IPS-18a (cell line): ENCODE measurements around the gene SLC26A2.

Experiments used
- H3K27ac ChIP-seq: one replicate; pipeline ENCODE4 v1.5.1; 2013; ENCODE audit warnings: low read length
- H3K27me3 ChIP-seq: one replicate; pipeline ENCODE4 v1.6.1; 2013; ENCODE audit warnings: mild to moderate bottlenecking, low read length; ENCODE audit not compliant: control insufficient read depth, insufficient read depth
- H3K36me3 ChIP-seq: one replicate; pipeline ENCODE4 v1.6.1; 2013; ENCODE audit warnings: low read depth, low read length; ENCODE audit not compliant: control insufficient read depth
- H3K4me1 ChIP-seq: one replicate; pipeline ENCODE4 v1.6.1; 2013; ENCODE audit warnings: low read depth, low read length; ENCODE audit not compliant: control insufficient read depth
- H3K4me3 ChIP-seq: one replicate; pipeline ENCODE4 v1.5.1; 2013; ENCODE audit warnings: low read length
- H3K9ac ChIP-seq: one replicate; pipeline ENCODE4 v1.6.1; 2013; ENCODE audit warnings: mild to moderate bottlenecking, low read length, moderate library complexity
- H3K9me3 ChIP-seq: one replicate; pipeline ENCODE4 v1.6.1; 2013; ENCODE audit warnings: low read depth, low read length; ENCODE audit not compliant: control insufficient read depth

Gene SLC26A2

DNA sequence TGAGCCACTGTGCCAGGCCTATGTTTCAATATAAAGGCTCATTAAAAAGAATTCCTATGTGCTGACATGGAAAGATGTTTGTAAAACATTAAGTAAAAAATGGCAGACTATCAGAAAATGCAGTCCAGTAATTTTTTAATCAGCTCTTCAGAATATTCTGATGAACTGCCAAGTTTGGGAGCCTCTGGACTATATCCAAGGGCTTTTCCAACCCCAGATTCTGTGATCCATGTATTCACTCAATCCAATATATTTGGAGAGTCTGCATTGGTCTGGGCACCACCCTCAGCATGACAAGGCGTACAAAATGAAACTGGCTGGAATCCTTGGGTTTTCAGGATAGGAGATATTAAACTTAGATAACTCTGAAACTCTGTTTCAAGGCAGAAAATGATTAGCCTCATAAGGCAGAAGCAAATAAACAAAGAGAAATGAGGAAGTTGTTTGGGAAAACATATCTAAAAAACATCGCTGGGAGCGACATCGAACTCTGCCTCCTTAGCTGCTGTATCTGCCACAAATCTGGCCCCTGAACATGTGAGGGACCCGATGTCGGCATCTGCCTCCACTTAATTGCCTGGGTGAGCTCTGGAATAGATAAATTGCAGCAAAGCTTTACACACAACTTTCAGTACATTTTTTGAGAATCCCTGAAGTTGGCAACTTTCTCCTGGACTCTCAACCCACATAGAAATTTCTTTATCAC is 30.4 kb upstream of the SLC26A2 start:
- H3K27ac ChIP-seq: no peak overlapping the region
- no peaks in the 10 kb centered on the region for H3K36me3 ChIP-seq
- H3K4me1 ChIP-seq: peaks cover 5% of the 10 kb centered on the region
- H3K9ac ChIP-seq: no peak overlapping the region
- no peaks in the 10 kb centered on the region for H3K9me3 ChIP-seq
- no peak overlapping the region for H3K4me3 ChIP-seq
- H3K27me3 ChIP-seq: peaks cover 13% of the 10 kb centered on the region

GRCh38 chr5:149930749-149931574 is 29.6 kb upstream of the SLC26A2 start:
- Histone ChIP-seq H3K9me3 (no peaks in the 10 kb centered on the region), H3K9ac (no peak overlapping the region), H3K36me3 (no peaks in the 10 kb centered on the region), H3K4me1 (peaks cover 5% of the 10 kb centered on the region), H3K27ac (no peak overlapping the region), H3K27me3 (peaks cover 13% of the 10 kb centered on the region), H3K4me3 (no peak overlapping the region)

- Histone ChIP-seq H3K4me3 (no peak overlapping the region), H3K27ac (no peak overlapping the region), H3K9me3 (no peaks in the 10 kb centered on the region), H3K9ac (no peak overlapping the region), H3K27me3 (peaks cover 13% of the 10 kb centered on the region), H3K36me3 (no peaks in the 10 kb centered on the region), H3K4me1 (peaks cover 5% of the 10 kb centered on the region)
These were observed 28.5 kb upstream of the SLC26A2 start for GRCh38 chr5:149931992-149932436.

DNA sequence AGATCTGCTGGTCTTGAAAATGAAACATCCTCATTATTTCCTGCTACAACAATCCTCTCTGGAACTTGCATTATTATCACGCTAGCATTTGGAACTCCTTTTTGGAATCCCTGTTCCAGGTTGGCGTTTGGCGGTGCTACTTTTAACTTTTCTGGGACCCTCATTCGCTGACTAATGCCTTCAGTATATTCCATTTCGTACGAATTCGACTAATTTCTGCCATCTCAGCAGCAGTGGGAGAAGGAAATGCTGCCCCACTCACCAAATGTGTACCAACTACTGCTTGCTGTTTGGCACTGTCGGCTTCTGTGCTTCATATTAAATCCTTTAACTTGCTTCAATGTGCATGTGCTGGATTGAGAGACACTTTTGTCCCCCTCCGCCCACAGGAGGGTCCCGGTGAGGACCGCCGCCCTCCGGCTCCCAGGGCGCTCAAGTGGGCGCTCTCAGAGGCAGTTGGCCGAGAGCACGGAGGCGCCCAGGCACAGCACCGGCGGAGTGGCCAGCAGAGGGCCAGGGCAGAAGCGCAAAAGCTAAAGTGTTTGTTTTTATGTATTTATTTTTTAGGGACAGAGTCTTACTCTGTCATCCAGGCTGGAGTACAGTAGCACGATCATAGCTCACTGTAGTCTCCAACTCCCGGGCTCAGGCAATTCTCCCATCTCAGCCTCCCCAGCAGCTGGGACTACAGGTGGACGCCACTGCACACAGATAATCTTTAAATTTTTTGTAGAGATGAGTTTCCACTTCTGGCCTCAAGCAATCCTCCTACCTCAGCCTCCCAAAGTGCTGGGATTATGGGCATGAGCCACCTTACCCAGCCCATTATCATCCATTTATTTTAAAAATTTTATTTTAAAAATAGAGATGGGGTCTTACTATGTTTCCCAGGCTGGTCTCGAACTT is 27.9 kb upstream of the SLC26A2 start:
- no peaks in the 10 kb centered on the region for H3K9me3 ChIP-seq
- H3K27ac ChIP-seq: no peak overlapping the region
- H3K27me3 ChIP-seq: peaks cover 13% of the 10 kb centered on the region
- H3K4me1 ChIP-seq: peaks cover 5% of the 10 kb centered on the region
- no peak overlapping the region for H3K9ac ChIP-seq
- H3K36me3 ChIP-seq: no peaks in the 10 kb centered on the region
- H3K4me3 ChIP-seq: no peak overlapping the region

GRCh38 chr5:149935431-149935901 is 25.1 kb upstream of the SLC26A2 start:
- H3K27ac ChIP-seq: no peak overlapping the region

DNA sequence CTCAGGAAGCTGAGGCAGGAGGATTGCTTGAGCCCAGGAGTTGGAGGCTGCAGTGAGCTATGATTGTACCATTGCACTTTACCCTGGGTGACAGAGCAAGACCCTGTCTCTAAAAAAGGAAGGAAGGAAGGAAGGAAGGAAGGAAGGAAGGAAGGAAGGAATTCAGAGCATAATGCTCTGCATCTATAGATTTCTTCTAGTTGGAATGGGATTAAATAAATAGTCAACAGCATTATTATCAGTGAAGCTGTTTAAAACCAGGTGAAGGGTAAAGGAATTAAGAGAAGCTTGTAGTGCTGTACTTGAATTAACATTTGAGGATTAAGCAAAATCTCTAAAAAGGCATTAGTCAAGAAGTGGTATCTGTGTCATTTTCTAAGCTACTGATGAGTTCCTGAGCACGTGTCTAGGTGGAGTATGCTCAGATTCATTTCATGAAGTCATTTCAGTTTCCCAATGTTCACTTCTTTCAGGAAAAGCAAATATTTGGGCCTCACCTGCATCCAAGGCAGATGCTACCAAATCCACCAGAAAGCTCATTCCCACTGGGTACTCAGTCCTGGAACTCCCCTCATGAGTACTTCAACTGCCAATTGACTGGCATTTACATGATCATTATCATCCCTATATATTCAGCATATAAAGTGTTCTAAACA is 24.4 kb upstream of the SLC26A2 start:
- no peaks in the 10 kb centered on the region for H3K9me3 ChIP-seq
- no peaks in the 10 kb centered on the region for H3K36me3 ChIP-seq
- H3K27me3 ChIP-seq: peaks cover 13% of the 10 kb centered on the region
- H3K27ac ChIP-seq: no peak overlapping the region
- peaks cover 5% of the 10 kb centered on the region for H3K4me1 ChIP-seq
- no peak overlapping the region for H3K9ac ChIP-seq
- no peak overlapping the region for H3K4me3 ChIP-seq

More at GRCh38 chr5:149935431-149935901, 25.1 kb upstream of the SLC26A2 start:
- Histone ChIP-seq H3K36me3 (no peaks in the 10 kb centered on the region), H3K4me3 (no peak overlapping the region), H3K9ac (no peak overlapping the region), H3K4me1 (peaks cover 5% of the 10 kb centered on the region), H3K27me3 (peaks cover 13% of the 10 kb centered on the region), H3K9me3 (no peaks in the 10 kb centered on the region)

DNA sequence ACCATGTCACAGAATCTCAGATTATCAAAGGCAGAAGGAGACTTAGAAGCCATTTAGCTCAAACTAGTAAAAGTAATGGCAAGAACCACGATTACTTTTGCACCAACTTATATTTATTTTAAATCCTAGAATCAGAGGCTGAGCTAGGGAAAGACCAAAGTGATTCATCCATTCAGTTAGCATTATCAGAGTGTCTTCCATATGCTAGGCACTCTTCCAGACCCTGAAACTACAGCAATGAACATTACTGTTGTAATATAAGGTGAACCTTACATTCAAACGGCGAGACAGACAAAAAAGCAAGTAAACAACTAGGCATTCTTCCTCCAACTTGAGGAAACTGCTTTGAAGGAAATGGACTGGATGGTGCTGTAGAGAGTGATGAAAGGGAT is 23.9 kb upstream of the SLC26A2 start:
- H3K4me3 ChIP-seq: no peak overlapping the region
- H3K9ac ChIP-seq: no peak overlapping the region
- no peaks in the 10 kb centered on the region for H3K9me3 ChIP-seq
- H3K27me3 ChIP-seq: peaks cover 13% of the 10 kb centered on the region
- no peaks in the 10 kb centered on the region for H3K36me3 ChIP-seq
- peaks cover 5% of the 10 kb centered on the region for H3K4me1 ChIP-seq
- no peak overlapping the region for H3K27ac ChIP-seq

DNA sequence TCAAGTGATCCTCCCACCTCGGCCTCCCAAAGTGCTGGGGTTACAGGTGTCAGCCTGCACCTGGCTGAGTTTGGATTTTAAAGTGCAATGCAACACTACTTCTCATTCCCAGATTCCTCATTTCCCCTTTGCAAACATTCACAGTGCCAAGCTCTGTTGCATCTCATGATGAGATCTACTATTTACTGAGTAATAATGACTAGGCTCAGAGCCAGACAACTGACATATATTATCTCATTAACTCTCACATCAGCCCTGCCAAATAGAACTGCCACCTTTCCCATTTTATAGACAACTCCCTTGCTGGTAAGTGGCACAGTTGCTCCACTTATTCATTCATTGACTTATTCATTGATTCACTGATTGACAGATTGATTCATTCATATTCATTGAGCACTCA is 22.9 kb upstream of the SLC26A2 start:
- Histone ChIP-seq H3K36me3 (no peaks in the 10 kb centered on the region), H3K27me3 (peaks cover 4% of the 10 kb centered on the region), H3K4me1 (no peaks in the 10 kb centered on the region), H3K9me3 (no peaks in the 10 kb centered on the region), H3K27ac (no peak overlapping the region), H3K4me3 (no peak overlapping the region), H3K9ac (no peak overlapping the region)

DNA sequence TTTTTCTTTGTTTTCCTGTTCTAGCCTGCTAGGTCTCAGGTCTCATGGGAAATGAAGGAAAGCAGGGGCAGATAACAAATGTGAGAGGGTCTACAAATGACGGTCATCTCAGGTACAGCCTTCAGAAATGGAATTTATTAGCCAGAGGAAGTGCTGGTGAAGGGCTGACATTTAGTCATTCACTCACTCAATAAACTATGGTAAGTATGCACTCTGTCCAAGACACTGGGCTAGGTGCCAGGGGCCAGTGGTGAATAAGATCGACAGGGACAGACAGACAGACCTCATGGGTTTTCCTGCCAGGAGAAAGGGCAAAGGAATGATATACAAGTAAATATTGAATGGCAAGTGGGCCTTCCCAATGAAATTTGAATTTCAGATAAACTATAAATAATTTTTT is 22.3 kb upstream of the SLC26A2 start:
- H3K27me3 ChIP-seq: no peaks in the 10 kb centered on the region
- H3K4me3 ChIP-seq: no peak overlapping the region
- H3K9ac ChIP-seq: no peak overlapping the region
- H3K9me3 ChIP-seq: no peaks in the 10 kb centered on the region
- no peaks in the 10 kb centered on the region for H3K36me3 ChIP-seq
- H3K27ac ChIP-seq: no peak overlapping the region
- H3K4me1 ChIP-seq: no peaks in the 10 kb centered on the region

- H3K36me3 ChIP-seq: no peaks in the 10 kb centered on the region
- H3K4me1 ChIP-seq: no peaks in the 10 kb centered on the region
- H3K27me3 ChIP-seq: no peaks in the 10 kb centered on the region
- no peak overlapping the region for H3K27ac ChIP-seq
- H3K9ac ChIP-seq: no peak overlapping the region
- no peaks in the 10 kb centered on the region for H3K9me3 ChIP-seq
- no peak overlapping the region for H3K4me3 ChIP-seq
These were observed 21.7 kb upstream of the SLC26A2 start for GRCh38 chr5:149938791-149939358.
